Hippocampal formation (tissue), 2 donors: ENCODE results near the gene DCHS1.

Source experiments
- DNase-seq, 2 donors: peaks; one replicate each; lab custom pipeline; 2025; lab: John Stamatoyannopoulos, UW

The DCHS1 gene

GRCh38 chr11:6673523-6674218 lies 18.1 kb upstream of the DCHS1 start:
- DNase-seq = no peak

DNA sequence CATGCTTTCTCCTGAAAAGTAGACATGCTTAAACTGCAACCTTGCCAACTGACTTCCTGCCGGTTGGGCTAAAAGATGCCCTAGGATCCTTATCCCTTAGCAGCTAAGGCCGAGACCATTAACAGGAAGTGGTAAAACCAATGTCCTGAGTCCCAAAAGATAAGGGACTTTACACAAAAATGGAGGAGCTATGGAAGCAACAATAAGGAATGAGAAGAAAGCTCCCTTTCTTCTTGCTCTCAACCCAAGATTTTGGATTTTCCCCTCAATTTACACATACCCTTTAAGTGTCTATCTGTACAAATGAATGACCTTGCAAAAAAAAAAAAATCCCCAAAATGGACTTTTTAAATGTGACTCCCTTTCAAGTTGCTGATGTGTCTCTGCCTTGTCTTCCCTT lies 16.4 kb upstream of the DCHS1 start:
- no peak for DNase-seq

DNA sequence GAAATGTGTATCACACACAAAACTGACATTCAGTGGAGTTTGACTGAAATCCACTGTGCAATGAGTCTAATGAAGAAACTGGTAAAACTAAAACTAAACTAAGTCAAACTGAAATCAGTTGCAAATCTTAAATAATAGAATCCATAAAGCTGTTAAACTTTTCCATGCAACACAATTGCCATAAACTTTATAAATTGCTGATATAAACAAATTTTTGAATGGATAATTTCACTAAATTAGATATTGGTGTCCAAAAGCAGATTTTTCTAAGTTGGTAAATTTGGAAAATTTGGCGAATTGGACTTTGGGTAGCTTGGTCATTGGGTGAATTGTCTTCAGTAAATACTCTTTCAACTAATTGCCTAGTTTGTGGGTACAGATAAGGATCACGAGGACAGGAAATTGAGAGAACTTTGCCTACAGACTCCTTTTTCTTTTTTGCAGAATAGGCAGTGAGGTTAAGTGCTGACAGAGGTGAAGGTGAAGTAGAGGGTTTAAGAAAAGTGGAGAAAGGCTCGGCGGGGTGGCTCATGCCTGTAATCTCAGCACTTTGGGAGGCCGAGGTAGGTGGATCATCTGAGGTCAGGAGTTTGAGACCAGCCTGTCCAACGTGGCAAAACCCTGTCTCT lies 14.7 kb upstream of the DCHS1 start:
- DNase-seq = no peak

GRCh38 chr11:6667733-6668374 lies 12.2 kb upstream of the DCHS1 start:
- no peak for DNase-seq

DNA sequence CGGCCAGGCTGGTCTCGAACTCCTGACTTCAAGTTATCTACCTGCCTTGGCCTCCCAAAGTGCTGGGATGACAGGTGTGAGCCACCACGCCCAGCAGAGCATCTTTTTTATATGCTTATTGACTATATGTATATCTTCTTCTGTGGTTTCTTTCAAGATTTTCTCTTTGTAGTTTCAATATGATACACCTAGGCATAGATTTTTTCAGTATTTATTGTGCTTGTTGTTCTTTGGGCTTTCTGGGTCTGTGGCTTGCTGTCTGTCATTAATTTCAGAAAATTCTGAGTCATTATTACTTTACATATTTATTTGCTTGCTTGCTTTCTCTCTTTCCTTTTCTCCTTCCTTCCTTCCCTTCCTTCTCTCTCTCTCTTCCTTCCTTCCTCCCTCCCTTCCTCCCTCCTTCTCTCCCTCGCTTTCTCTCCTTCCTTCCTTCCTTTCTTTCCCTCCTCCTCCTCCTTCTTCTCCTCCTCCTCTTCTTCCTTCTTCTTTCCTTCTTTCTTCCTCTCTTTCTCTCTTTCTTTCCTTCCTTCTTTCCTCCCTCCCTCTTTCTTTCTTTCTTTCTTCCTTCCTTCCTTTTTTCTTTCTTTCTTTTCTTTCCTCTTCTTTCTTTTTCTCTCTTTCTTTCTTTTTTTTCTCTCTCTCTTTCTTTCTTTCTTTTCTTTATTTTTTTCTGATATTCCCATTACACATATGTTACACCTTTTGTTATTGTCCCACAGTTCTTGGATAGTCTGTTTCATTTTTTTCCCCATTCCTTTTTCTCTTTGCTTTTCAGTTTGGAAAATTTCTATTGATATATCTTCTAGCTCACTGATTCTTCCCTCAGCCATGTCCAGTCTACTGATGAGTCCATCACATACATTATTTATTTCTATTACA lies 10.9 kb upstream of the DCHS1 start:
- no peak for DNase-seq

DNA sequence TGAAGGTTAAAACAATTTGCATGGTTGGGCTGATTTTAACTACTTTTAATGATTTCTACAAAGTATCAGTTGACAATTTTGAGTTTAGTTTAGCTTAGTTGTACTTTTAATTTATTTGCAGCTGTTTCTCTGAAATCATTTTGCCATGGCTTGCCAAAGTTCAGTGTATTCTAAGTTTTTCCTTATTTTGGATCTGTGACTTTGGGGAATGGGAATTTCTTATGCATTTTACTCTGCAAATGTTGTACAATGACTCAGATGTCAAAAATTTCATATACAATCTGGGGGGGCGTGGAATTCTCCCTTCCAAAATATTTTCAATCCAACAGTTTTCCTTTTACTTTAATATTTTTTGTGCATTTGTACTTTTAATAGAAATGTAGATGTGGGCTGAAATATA lies 8.9 kb upstream of the DCHS1 start:
- DNase-seq = no peak

GRCh38 chr11:6663794-6664469 lies 8.3 kb upstream of the DCHS1 start:
- DNase-seq = no peak

GRCh38 chr11:6660712-6661111 lies 5.1 kb upstream of the DCHS1 start:
- no peak for DNase-seq

- no peak for DNase-seq
These were observed 3.0 kb upstream of the DCHS1 start for GRCh38 chr11:6658647-6659046.

- DNase-seq = no peak
These were observed 1.7 kb upstream of the DCHS1 start for GRCh38 chr11:6657346-6657745.

DNA sequence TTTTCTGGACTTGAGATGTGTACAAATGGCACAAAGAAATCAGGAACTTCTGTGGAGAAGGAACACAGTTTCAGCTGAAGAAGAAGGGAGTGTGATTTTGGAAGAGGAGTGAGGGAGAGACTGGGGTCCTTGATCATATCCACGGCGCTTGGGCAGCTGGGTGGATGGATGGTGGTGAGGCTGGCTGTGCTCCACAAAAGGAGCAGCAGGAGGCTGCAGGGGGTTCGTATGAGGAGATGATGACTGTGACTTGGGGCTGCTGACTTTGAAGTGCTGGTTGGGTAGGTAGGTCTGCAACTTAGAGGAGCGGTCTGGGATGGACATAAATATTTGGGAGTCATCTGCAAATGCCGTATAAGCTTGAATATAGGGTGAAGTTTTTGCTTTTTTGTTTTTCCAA lies 1.3 kb upstream of the DCHS1 start:
- no peak for DNase-seq

GRCh38 chr11:6656584-6656915 lies 941 bp upstream of the DCHS1 start:
- no peak for DNase-seq

DNA sequence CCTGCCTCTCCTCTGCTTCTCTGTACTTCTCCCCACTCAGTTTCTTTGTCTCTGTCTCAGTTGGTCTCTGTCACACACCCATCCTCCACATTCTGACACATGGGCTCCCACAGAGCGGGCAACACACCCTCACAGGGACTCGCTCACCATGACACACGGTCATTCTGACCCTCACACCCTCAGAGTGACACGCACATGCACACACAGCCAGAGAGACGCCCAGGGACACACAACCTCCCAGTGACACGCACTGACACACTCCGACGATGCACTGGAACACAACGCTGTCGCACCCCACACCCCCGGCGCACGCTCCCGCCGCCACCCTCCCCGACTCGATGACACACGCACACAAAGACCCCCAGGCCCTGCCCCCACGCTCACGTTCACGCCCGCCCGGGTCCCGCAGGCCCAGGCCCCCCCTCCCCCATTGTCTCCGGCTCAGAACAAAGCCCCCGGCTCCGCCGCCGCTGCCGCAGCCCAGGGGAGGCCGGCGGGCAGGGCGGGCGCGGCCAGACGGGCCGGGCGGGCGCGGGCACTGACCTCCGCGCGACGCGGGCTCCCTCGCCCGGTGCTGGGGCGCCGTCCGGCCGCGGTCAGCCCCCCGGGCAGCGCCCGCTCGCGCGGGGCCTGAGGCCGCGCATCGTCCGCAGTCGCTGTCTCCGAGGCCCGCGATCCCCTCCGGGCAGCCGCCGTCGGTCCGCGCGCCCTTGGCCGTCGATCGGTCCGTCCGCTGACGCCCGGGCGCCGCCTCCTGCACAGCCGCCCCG lies 404 bp downstream of the DCHS1 start:
- DNase-seq = no peak

DNA sequence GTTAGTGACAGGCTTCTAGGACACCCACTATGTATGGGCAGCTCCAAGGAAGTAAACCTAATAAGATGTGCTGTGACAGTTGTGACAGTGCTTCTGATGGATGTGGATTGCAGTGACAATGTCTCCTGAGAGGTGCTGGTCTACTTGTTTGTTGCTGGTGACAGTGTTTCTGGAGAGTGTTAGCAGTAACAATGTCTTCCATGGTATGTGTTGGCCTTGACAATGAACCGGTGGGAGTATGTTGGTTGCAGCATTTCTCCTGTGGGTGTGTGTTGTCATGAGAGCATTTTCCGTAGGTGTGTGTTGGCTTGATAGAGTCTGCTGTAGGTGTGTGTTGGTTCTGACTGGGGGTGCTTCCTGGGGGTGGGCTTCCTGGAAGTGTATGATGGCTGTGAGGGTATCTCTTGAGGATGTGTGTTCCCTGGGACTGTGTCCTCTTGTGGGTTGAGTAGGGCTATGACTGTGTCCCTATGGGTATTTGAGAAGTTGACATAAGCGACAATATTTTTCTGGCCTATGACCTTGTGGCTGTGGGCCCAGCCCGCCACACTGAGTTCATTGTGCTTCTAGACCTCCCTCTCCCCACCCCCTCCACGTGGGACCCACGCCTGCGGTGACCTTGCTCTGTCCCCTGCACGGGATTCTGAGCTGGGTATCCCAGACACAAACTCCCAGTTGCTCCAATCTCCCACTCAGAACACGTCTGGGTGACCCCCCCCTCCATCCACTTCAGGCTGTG lies 1.2 kb downstream of the DCHS1 start:
- peak in 1 of 2 donors; percentile 22 for DNase-seq

DNA sequence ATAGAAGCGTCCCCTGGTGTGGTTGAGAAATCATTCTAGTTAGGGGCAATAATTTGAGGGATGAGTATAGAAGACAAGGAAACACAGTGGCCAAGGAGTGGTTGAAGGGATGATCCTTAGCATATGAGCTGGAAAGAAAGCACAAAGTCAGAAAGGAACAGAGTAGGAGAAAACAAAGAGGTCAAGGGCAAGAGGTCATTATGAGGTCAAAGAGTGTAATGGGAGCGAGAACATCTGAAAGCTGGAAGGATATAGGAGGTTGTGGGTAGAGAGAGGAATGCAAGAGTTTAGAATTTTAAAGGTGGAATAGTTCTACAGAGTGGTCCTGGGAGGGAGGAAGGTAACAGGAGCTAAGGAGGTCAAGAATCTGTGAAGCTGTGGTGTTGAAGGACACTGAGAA lies 2.0 kb downstream of the DCHS1 start:
- no peak for DNase-seq

GRCh38 chr11:6653097-6653496 lies 2.5 kb downstream of the DCHS1 start:
- DNase-seq = no peak

DNA sequence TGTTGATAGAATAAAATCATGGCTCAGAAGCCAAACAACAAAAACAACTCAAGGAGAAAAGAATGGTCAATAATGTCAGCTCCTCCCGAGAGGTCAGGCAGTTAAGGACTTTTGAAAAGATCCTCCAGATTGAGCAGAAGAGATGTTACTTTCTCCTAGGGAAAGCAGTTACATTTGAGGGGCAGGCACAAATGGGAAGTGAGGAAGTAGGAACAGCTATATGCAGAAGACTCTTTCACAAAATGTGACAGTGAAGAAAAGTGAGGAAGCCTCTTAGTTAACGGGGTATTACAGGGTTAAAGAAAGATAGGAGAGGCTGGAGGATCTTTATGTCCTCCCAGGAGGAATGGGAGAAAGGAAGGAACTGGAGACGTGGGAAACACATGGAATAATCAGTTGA lies 3.4 kb downstream of the DCHS1 start:
- DNase-seq = no peak

DNA sequence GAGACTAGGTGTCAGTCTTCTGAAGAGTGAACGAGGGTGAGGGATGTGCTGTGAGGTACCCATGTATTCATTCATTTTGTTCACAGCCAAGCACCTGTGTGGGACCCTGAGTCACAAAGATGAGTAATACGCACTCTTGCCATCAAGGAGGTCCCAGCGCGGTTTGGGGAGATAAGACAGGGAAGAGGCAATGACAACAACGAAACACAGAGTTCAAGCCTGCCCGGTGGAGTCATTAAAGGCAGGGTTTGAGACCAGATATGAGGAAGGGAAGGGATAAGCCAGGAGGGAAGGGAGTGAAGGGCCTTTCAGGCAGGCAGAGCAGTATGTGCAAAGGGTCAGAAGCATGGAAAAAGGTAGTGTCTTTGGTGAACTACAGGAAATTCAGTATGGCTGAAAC lies 4.6 kb downstream of the DCHS1 start:
- no peak for DNase-seq

DNA sequence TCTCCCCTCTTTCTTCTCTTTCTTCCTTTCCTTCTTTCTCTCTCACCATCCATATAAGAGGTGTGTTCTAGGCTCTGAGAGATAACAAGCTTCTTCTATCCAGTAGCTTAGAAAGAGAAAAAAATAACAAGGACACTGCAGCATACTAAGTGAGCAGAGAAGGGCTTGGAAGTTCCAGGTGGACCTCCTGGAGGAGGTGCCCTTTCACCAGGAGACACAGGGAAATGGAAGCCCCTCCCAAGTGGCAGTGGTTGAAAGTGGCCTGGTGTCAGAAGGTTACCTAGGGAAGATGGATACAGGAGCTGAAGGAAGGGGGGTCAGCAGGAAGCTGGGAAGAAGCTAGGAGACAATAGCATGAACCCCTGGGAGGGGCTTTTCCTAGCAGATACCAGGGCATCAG lies 5.5 kb downstream of the DCHS1 start:
- no peak for DNase-seq

DNA sequence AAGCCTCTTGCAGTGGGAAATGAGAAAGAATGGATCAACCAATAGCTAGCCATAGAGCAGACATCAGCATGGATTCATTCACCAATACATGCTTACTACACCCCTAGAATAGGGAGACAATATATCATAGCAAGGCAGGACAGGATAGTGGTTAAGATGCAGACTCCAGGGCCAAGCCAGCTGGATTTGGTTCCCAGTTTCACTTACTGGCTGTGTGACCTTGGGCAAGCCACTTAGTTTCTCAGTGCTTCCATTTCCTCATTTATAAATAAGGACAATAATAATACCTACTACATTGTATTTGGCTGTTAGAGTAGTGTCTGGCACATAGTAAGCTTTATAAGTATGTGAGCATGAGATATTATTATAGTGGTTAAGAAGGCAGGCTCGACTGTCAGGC lies 7.1 kb downstream of the DCHS1 start:
- no peak for DNase-seq

GRCh38 chr11:6647836-6648235 lies 7.8 kb downstream of the DCHS1 start:
- no peak for DNase-seq
